GM18909 (cell line): ENCODE results near the gene ATF5.
A peak's percentile ranks its signal among the peaks of the same experiment; 100 is the strongest.

ENCODE experiments used
- ATAC-seq: cut with Tn5 transposase; IDR thresholded peaks from one replicate; pipeline ENCODE4 v1.9.1; 2021; ENCODE audit warnings: mild to moderate bottlenecking; ENCODE audit not compliant: unreplicated experiment, poor library complexity

Gene ATF5, protein sequence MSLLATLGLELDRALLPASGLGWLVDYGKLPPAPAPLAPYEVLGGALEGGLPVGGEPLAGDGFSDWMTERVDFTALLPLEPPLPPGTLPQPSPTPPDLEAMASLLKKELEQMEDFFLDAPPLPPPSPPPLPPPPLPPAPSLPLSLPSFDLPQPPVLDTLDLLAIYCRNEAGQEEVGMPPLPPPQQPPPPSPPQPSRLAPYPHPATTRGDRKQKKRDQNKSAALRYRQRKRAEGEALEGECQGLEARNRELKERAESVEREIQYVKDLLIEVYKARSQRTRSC

DNA sequence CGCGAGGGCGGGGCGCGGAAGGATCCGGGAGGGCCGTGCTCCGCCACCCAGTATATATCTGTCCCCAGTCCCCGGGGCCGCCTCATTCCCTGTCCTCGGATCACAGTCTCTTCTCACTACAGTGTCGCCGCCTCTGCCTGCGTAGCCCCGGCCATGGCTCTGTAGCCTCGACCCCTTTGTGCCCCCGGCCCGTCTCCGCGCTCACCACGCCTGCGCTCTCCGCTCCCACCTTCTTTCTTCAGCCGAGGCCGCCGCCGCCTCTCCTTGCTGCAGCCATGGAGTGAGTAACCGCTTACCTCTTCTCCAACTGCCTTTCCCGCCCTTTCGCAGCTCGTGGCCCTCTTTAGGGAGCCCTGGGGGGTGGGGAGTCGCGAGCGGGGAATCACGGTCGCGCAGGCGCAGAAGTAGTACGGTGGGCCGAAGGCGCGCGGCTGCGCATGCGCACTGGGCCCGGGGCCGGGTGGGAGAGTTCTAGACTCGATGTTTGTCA is at the start of gene ATF5, which contains the start of gene NUP62:
TSS of gene ATF5 (plus strand) at position 85 of the 490 bp plus-strand sequence. CDS start 1,646 bp downstream, outside the sequence.
TSS of gene NUP62 (minus strand) at position 384 of the 490 bp plus-strand sequence. CDS start 19,697 bp downstream, outside the sequence.
- peak; percentile 67 for ATAC-seq

DNA sequence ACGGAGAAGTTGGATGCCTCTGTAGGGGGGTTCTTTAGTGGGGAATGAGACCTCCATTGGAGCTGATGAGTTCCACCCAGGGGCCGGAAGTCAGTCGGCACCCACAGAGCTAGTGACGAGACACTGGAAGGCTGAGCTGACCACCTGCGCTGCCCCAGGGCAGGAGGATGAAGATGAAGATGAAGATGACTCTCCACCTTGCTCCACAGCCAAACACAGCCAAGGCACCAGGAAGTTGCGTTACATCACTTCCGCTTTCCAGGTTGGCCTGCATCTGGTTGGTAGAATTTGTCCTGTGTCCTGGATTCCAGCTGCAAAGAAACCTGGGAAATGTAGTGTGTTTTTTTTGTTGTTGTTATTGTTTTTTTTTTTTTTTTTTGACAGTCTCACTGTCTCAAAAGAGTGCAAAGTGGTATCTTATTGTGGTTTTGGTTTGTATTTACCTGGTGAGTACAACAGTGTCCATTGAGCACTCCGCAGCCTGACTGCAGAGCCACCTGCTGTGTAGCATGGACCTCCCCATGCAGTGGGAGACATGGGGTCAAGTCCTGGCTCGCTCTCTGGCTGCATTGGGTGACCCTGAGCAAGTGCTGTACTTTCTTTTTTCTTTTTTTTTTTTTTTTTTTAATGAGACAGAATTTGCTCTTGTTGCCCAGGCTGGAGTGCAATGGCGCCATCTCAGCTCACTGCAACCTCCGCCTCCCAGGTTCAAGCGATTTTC is 49.6 kb upstream of the ATF5 start:
- ATAC-seq = no peak

DNA sequence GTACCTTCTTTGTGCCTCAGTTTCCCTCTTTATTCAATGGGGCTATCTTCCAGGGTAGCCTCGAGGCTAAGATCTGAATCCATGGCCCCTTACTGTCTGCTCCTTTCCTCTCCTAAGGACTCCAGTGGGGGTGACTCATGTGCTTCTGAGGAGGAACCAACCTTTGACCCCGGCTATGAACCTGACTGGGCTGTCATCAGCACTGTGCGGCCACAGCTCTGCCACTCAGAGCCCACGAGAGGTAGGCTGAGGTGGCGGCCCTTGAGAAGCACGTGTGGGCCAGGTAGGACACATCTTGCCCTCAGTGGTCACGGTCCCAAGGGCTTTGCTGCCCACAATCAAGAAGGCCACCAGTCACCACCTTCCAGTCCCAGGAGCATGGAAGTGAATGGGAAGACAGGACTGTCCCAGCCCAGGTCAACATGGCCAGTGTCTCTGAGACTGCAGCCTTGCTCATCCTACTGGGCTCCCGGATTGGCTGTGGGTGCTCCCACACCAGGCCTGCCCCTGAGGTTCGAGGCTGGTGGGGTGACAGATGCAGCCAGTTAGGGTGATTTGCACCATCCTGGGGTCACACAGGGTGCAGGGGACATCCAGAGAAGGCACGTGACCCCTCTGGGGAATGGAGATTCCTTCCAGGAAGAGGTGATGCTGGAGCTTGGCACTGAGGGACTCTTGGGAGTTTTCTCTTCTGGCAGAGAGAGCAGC is 48.7 kb upstream of the ATF5 start:
- no peak for ATAC-seq

DNA sequence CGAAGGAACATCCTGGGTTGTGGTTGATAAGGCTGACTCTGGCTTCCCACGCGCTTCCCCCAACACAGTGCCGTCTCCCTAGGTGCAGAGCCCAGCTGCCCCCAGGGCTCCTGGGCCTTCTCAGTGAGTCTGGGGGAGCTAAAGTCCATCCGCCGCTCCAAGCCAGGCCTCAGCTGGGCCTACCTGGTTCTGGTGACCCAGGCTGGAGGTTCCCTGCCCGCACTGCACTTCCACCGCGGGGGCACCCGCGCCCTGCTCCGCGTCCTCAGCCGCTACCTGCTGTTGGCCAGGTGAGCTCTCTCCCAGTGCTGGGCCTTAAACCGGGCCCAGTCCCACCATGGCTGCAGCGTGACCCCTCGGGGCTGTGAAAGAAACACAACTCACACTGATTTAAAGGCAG is 47.8 kb upstream of the ATF5 start:
- ATAC-seq = no peak

DNA sequence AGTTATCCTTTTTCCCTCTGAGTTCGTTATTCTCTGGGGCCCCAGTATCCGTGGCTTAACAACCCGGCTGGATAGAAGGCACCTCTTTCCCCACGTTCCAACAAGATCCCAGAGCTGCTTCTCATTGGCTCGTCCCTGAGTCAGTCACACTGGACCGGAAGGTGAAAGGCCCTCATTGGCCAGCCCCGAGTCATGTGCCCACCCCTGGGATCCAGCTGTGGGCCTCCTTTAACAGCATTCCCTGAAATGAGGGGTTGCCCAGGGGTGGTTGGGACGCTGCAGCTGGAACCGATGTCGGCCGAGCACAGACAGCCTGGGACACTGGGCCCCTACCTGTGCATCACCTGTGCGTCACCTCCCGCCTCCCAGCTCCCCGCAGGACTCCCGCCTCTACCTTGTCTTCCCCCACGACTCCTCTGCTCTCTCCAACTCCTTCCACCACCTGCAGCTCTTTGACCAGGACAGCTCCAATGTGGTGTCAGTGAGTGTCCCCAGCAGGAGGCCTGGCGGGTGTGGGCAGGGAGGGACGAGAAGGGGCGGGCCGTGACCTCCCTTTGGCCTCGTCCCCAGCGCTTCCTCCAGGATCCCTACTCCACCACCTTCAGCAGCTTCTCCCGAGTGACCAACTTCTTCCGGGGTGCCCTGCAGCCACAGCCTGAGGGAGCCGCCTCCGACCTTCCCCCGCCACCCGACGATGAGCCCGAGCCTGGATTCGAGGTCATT is 47.2 kb upstream of the ATF5 start:
- no peak for ATAC-seq

DNA sequence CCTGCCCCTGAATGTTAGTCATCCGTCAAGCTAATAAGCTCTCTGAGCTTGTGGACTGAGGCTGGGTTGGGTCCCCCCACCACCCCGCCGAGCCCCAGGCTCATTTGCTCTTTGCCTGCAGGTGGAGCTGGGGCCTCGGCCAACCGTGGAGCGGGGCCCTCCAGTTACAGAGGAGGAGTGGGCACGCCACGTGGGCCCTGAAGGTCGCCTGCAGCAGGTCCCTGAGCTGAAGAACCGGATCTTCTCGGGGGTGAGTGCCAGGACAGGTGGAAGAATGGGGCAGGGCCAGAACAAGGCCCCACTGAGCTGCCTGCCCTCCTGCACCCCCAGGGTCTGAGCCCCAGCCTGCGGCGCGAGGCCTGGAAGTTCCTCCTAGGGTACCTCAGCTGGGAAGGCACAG is 46.4 kb upstream of the ATF5 start:
- ATAC-seq = no peak

DNA sequence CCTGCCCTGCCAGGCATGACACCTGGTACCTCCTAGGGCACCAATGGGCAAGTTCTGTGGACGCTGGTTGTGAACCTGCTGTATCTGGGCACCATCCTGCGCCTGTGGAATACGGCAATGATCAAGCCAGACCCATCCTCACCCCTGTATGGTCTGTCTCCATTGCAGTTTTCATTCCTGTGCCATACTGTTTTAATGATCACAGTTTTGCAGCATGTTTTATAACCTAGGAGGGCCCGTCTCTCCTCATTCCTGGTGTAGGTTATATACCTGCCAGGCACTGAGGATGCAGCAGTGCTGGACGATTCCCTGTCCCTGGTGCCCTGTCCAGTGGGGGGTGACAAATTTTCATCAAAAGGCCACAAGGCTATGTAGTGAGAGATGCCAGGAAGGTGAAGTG is 45.9 kb upstream of the ATF5 start:
- no peak for ATAC-seq

DNA sequence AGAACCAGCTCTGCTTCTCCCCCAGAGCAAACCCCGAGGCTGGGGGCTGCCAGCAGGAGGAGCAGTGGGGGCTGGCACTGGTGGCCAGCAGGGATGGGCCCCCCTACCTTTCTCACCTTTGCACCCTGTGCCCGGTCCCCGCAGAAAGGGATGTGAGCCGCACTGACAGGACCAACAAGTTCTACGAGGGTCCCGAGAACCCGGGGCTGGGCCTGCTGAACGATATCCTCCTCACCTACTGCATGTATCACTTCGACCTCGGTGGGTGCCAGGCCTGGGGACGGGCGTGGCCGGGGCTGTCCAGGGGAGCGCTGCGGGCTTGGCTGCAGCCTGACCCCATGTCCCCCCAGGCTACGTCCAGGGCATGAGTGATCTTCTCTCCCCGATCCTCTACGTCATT is 44.9 kb upstream of the ATF5 start:
- no peak for ATAC-seq

DNA sequence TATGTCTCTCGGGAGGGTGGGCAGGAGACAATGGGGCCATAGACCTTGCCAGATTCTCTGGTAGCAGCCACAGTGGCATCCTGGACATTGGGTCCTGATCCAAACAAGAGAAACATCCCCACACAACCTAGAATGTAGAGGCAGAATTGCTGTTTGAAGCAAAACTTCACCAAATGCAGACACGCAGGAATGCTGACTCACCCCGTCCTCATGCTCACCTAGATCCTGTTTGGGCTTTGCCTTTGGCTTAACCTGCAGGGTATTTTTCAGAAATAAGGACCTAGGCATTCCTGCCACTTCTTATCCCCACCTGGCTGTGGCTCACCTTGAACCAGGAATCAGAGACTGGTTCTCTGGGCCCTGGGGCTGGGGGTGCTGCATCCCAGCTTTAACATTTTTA is 44.2 kb upstream of the ATF5 start:
- no peak for ATAC-seq

DNA sequence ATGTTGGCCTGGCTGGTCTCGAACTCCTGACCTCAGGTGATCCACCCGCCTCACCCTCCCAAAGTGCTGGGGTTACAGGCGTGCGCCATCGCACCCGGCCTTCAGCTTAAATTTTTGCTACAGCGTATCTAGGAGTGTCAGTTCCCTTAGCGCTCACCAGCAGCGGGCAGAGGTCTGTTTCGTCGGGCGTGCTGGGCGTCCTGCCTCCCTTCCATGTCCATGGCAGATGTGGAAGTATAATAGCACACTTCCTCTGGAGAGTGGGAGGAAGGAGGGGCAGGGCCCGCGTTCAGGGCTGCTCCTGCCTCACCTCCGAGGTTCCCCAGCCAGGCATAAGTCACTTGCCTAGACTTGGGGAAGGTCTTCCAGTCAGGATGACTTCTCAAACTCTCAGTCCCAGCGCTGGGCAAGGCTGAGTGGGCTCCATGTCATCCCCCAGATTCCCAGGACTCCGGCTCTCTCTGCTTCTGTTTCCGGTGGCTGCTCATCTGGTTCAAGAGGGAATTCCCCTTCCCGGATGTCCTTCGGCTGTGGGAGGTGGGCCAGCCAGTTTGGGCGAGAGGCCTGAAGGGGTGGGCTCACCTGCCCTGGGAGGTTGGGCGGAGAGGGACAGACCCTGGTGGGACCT is 41.9 kb upstream of the ATF5 start:
- no peak for ATAC-seq

DNA sequence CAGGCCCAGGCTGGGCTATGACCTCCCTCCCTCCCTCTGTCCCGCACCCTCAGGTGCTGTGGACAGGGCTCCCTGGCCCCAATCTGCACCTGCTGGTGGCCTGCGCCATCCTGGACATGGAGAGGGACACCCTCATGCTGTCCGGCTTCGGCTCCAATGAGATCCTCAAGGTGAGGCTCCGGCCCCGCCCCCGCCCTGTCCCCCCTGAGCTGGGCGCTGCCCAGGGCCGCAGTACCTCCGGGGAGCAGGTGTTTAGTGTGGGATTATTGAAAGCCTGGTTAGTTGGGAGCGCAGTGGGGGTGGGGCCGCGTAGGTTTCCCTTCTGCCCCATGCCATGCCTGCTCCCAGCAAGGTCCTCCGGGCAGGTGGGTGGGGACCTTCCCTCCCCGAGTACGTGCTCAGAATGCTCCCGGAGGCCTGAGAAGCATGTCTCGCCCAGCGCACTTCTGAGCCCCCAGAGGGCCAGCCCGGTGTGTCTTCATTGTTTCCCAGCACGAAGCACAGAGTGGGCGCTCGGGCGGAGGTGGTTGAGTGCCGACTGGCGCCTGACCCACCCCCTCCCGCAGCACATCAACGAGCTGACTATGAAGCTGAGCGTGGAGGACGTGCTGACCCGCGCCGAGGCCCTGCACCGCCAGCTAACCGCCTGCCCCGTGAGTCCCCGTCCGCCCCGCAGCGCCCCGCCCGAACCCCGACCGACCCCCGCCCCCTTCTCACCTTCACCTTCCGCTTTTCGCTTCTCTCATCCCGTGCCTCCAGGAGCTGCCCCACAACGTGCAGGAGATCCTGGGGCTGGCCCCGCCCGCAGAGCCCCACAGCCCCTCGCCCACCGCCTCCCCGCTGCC is 41.1 kb upstream of the ATF5 start:
- no peak for ATAC-seq

DNA sequence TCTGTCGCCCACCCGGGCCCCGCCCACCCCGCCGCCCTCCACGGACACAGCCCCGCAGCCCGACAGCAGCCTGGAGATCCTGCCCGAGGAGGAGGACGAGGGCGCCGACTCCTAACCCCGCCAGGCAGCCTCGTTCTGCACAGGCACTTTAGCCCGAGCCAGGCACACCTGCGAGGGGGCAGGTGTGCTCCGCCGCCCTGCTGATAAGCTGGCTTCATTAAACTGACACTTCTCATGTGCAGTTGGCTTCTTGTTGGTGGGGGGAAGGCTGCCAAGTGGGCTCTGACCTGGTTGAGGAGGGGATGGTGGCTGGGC is 40.5 kb upstream of the ATF5 start:
- no peak for ATAC-seq

DNA sequence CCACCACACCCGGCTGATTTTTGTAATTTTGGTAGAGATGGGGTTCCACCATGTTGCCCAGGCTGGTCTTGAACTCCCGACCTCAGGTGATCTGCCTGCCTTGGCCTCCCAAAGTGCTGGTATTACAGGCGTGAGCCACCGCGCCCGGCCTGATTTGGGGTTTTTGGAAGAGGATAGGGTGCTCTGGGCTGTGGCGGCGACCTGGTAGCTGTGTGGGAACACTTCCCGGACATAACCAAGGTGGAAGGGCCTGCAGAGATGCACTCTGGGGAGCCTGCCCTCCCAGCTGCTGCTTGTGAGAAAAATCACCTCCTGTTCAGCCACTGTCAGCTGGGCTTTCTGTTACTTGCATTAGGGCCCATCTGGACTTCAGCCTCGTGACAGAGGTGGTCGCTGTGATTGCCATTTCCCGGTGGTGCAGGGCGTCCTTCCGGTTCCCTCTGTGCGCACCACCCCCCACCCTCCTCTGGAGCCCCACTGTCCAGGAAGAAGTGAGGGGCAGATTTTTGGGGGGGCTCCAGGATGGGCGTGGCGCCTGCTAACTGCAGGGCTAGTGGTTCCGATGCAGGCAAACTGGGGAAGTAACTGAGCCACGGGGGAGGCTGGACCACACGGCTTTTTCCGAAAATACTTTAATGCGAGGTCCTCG is 39.8 kb upstream of the ATF5 start:
- no peak for ATAC-seq

DNA sequence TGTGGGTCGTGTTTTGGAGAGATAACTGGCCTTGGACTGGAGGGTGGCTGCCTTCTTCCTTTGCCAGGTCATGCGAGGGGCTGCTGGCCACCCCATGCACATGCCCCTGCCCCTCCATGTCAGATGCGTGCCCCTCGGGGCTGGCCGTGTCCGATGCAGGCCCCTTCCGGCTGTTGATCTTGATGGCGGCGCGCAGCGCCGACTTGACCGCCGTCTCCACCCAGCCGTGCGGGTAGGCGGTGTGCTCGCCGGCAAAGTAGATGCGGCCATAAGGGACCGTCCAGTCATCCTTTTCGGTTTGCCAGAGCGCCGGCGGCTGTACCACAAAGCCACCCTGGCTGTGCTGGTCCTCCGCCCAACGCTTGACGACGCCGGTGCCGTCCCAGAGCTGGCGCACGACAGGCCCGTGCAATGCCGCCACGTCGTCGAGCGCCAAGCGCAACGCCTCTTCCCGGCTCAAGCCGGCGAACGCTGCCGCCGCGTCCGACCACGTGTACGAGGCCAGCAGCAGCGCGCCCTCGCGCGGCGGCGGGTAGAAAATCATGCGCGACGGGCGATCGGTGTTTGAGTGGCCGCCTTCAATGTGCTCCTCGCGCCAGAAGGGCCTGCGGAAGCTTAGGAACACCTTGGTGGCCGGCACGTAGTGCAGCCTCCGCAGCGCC is 39.2 kb upstream of the ATF5 start:
- ATAC-seq = no peak

DNA sequence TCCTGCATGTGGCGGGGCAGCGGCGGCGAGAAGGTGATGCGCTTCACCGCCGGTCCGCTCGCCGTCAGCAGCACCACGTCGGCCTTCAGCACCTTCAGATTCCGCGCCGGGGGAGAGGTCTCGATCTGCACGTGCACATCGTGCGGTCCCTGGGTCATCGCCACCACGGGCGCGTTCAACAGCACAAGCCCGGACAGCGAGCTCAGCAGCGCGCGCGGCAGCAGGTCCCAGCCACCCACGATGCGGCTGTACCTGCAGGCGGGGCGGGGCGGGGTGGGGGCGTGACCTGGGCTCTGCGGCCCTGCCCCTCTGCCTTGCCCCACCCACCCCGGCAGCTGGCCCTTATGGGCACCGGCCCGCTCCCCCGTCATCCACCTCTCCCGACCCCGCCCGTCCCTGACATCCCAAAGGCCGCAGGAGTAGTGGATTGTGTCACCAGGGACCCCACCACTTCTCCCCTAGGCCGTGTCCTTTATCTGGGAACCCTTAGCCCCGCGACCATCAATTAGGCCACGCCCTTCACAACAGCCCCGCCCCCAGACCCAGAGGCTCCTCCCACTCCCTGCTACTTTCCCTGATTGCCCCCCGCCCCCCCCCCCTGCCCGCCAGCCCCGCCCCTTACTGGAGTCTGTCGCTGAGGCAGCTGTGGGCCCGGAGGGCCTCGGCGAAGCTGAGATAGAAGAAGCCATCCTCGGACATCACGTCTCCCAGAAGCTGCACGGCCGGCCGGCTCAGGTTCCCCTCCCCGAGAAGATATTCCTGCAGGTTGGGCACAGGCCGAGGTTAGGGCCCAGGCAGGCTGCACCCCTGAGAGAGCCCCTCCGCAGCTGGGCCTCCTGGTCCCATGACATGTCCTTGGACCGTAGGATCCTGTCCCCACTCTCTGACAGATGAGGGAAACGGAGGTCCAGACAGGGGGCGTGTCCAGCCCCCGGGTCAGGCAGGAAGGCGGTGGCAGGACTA is 38.4 kb upstream of the ATF5 start:
- ATAC-seq = no peak

DNA sequence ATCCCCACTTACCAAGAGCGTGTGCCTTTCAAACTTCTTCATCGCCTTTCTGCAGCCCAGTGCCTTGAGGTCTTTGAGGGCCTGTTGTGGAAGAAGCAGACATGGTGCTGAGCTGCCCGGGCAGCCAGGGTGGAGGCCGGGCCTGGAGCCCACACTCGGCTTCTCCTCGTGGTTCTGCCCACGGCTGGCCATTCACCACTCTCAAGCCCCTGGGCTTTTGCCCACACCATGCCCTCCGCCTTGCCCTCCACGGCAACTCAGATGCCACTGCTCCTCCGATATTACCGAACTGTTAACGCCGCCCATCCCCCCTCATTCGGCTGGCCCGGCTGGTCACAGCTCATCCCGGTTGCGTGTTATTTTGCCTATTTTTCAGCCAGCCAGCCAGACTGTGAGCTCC is 37.6 kb upstream of the ATF5 start:
- ATAC-seq = no peak

DNA sequence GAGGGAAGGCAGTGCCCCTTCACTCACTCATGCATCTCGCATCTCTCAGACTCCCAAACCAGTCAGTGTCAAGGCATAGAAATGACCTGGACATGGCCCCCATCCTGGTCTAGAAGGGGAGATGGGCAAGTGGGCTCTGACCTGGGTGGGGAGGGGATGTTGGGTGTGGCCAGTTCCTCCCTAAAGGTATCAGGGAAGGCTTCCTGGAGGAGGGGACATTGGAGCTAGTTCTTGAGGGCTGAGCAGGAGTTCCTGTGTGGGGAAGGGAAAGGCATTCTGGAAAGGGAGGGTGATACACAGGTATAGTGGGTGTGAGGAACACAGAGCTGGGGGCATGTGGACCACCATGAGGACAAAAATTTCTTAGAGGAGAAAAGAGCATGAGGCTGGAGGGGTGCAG is 36.3 kb upstream of the ATF5 start:
- ATAC-seq = no peak
